ENCODE data around the gene ONECUT1. TPM values are rescaled to one million over a fixed set of nuclear protein-coding genes. Genes with fewer than 3 reads are reported as not detected.

The ONECUT1 gene
- total RNA-seq, 1 donor from 2014 or later: 0.32 TPM

DNA sequence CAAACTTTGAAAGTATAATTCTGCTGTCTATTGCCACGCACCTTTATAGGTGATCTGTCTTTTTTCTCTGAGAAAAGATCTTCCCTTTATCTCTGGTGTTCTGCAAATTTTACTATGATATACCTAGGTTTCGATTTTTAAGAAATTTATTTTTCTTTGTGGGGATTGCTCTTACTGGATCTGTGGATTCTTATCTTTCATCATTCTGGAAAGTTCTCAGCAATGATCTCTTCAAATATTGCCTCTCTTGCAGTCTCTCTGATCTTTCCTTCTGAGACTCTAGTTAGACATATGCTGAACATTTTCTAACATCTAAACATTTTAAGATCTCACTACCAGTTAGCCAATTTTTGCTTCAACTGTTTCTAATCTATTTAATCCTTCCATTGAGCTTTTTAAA lies 63.9 kb downstream of the ONECUT1 start:
- Histone ChIP-seq H3K4me1 (ENCODE audit: insufficient read depth, low read length) (peaks cover 6% of the 10 kb centered on the region), H4K20me1 (ENCODE audit: insufficient read depth, low read length) (no peaks in the 10 kb centered on the region), H3K4me3 (ENCODE audit: insufficient read depth, low read depth, low read length) (no peak overlapping the region), H3K79me2 (ENCODE audit: insufficient read depth, low read length) (no peaks in the 10 kb centered on the region), H3K9ac (ENCODE audit: low read length) (no peak overlapping the region), H3K36me3 (ENCODE audit: insufficient read depth, low read length) (no peaks in the 10 kb centered on the region), H2AFZ (ENCODE audit: low read depth, low read length) (no peak overlapping the region), H3K9me3 (ENCODE audit: insufficient read depth, low read depth, low read length) (no peaks in the 10 kb centered on the region), H3K27me3 (ENCODE audit: insufficient read depth, low read length) (no peaks in the 10 kb centered on the region), H3K27ac (ENCODE audit: low read depth, low read length) (no peak overlapping the region), H3K4me2 (ENCODE audit: low read length) (no peak overlapping the region)
- Mint-ChIP-seq H3K27me3 (ENCODE audit: low read depth, unreplicated experiment) (no peaks in the 10 kb centered on the region), H3K9me3 (ENCODE audit: unreplicated experiment) (no peaks in the 10 kb centered on the region), H3K4me3 (ENCODE audit: unreplicated experiment) (no peak overlapping the region), H3K4me1 (ENCODE audit: low read depth, unreplicated experiment) (peaks cover 2% of the 10 kb centered on the region), H3K27ac (ENCODE audit: unreplicated experiment) (no peak overlapping the region), H3K36me3 (ENCODE audit: low read depth, unreplicated experiment) (no peaks in the 10 kb centered on the region)
- no peak for FAIRE-seq
- no peak for DNase-seq (ENCODE audit: low read depth)
- TF ChIP-seq, protein P1, sequence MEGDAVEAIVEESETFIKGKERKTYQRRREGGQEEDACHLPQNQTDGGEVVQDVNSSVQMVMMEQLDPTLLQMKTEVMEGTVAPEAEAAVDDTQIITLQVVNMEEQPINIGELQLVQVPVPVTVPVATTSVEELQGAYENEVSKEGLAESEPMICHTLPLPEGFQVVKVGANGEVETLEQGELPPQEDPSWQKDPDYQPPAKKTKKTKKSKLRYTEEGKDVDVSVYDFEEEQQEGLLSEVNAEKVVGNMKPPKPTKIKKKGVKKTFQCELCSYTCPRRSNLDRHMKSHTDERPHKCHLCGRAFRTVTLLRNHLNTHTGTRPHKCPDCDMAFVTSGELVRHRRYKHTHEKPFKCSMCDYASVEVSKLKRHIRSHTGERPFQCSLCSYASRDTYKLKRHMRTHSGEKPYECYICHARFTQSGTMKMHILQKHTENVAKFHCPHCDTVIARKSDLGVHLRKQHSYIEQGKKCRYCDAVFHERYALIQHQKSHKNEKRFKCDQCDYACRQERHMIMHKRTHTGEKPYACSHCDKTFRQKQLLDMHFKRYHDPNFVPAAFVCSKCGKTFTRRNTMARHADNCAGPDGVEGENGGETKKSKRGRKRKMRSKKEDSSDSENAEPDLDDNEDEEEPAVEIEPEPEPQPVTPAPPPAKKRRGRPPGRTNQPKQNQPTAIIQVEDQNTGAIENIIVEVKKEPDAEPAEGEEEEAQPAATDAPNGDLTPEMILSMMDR (IDR thresholded peaks at IDR 0.05; ENCODE audit: insufficient read depth, low read depth, low read length): no peak

- Histone ChIP-seq H3K4me1 (ENCODE audit: insufficient read depth, low read length) (no peaks in the 10 kb centered on the region), H3K27ac (ENCODE audit: low read depth, low read length) (no peak overlapping the region), H4K20me1 (ENCODE audit: insufficient read depth, low read length) (no peaks in the 10 kb centered on the region), H3K9ac (ENCODE audit: low read length) (no peak overlapping the region), H3K9me3 (ENCODE audit: insufficient read depth, low read depth, low read length) (no peaks in the 10 kb centered on the region), H3K79me2 (ENCODE audit: insufficient read depth, low read length) (no peaks in the 10 kb centered on the region), H3K27me3 (ENCODE audit: insufficient read depth, low read length) (no peaks in the 10 kb centered on the region), H3K4me2 (ENCODE audit: low read length) (no peak overlapping the region), H3K4me3 (ENCODE audit: insufficient read depth, low read depth, low read length) (no peak overlapping the region), H2AFZ (ENCODE audit: low read depth, low read length) (no peak overlapping the region), H3K36me3 (ENCODE audit: insufficient read depth, low read length) (no peaks in the 10 kb centered on the region)
- FAIRE-seq (no peak), DNase-seq (ENCODE audit: low read depth) (no peak)
- H3K4me1 Mint-ChIP-seq (ENCODE audit: low read depth, unreplicated experiment): no peaks in the 10 kb centered on the region
- no peaks in the 10 kb centered on the region for H3K9me3 Mint-ChIP-seq (ENCODE audit: unreplicated experiment)
- no peak overlapping the region for H3K4me3 Mint-ChIP-seq (ENCODE audit: unreplicated experiment)
- no peaks in the 10 kb centered on the region for H3K36me3 Mint-ChIP-seq (ENCODE audit: low read depth, unreplicated experiment)
- H3K27me3 Mint-ChIP-seq (ENCODE audit: low read depth, unreplicated experiment): no peaks in the 10 kb centered on the region
- TF ChIP-seq, protein P1 (IDR thresholded peaks at IDR 0.05; ENCODE audit: insufficient read depth, low read depth, low read length): no peak
- TF ChIP-seq EZH2 (IDR thresholded peaks at IDR 0.05; ENCODE audit: insufficient read depth, low read length): no peak
- no peak overlapping the region for H3K27ac Mint-ChIP-seq (ENCODE audit: unreplicated experiment)
Measured at GRCh38 chr15:52718551-52718950, 71.6 kb downstream of the ONECUT1 start.

DNA sequence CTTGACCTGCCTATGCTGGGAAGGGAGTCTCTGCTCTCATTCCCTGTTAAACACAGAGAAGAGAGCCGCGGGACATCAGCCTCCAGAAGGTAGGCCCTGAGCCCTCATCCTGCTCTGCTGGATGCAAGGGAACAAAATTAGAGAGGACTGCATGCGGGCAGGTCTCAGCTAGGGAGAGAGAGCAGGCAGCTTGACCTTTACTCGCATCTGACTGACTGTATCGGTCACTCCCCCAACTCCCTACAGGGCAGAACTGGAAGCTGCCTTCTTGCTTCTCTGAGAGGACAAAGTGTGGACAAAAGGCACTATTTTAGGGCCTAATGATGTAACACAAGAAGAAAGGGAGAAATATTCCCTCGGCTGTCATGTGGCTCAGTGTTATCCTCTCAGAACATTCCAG lies 72.2 kb downstream of the ONECUT1 start:
- FAIRE-seq: no peak
- no peak for DNase-seq (ENCODE audit: low read depth)
- H3K4me2 ChIP-seq (ENCODE audit: low read length): no peak overlapping the region

More for the DNA sequence above, 72.2 kb downstream of the ONECUT1 start:
- Histone ChIP-seq H3K4me1 (ENCODE audit: insufficient read depth, low read length) (no peaks in the 10 kb centered on the region), H3K9ac (ENCODE audit: low read length) (no peak overlapping the region), H2AFZ (ENCODE audit: low read depth, low read length) (no peak overlapping the region), H3K79me2 (ENCODE audit: insufficient read depth, low read length) (no peaks in the 10 kb centered on the region), H3K4me3 (ENCODE audit: insufficient read depth, low read depth, low read length) (no peak overlapping the region), H4K20me1 (ENCODE audit: insufficient read depth, low read length) (no peaks in the 10 kb centered on the region), H3K27ac (ENCODE audit: low read depth, low read length) (no peak overlapping the region), H3K27me3 (ENCODE audit: insufficient read depth, low read length) (no peaks in the 10 kb centered on the region), H3K9me3 (ENCODE audit: insufficient read depth, low read depth, low read length) (no peaks in the 10 kb centered on the region), H3K36me3 (ENCODE audit: insufficient read depth, low read length) (no peaks in the 10 kb centered on the region)
- TF ChIP-seq, protein P1 (IDR thresholded peaks at IDR 0.05; ENCODE audit: insufficient read depth, low read depth, low read length): no peak
- TF ChIP-seq EZH2 (IDR thresholded peaks at IDR 0.05; ENCODE audit: insufficient read depth, low read length): no peak
- Mint-ChIP-seq H3K27ac (ENCODE audit: unreplicated experiment) (no peak overlapping the region), H3K27me3 (ENCODE audit: low read depth, unreplicated experiment) (no peaks in the 10 kb centered on the region), H3K36me3 (ENCODE audit: low read depth, unreplicated experiment) (no peaks in the 10 kb centered on the region), H3K4me3 (ENCODE audit: unreplicated experiment) (no peak overlapping the region), H3K9me3 (ENCODE audit: unreplicated experiment) (no peaks in the 10 kb centered on the region), H3K4me1 (ENCODE audit: low read depth, unreplicated experiment) (no peaks in the 10 kb centered on the region)
